GM18873 (cell line): ENCODE measurements around the gene DLD.
"Not testable (repeated sequence)": the region's sequence is repeated elsewhere in the genome, so short reads cannot be mapped to it uniquely, and the experiment has no call there.

ENCODE experiments used
- ATAC-seq: cut with Tn5 transposase; IDR thresholded peaks from one replicate; pipeline ENCODE4 v1.9.1; 2021; ENCODE audit warnings: mild to moderate bottlenecking, moderate library complexity, moderate number of reproducible peaks; ENCODE audit not compliant: unreplicated experiment, low FRiP score

DLD gene

DNA sequence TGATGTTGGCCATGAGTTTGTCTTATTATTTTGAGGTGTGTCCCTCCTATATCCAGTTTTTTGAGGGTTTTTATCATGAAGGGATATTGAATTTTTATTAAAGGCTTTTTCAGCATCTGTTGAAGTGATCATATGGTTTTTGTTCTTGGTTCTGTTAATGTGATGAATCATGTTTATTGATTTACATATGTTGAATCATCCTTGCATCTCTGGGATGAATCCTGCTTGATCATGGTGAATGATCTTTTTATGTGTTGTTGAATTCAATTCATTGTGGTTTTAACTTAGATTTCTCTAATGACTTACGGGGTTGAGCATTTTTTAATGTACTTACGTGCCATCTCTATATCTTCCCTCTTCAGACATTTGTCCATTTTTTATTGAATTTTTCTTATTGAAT, 22.9 kb downstream of the DLD start:
- no peak for ATAC-seq

DNA sequence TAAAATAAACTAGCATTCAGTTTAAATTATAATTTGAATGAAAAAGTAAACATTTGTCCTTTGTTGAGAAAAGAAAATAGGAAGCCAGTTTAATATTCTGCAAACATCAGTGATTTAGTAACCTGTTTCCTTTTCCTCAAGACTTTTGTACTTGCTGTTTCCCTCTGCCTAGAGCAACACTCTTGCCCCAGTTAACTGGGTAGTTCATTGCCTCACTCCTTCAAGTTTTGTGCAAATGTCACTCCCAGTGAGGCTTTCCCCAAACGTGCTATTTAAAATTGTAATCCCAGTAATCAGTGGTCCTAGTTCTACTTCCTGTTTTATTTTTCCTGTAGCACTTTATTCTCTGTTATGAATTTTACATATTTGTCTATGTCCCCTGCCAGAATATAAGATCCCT, 23.8 kb downstream of the DLD start:
- ATAC-seq = no peak

DNA sequence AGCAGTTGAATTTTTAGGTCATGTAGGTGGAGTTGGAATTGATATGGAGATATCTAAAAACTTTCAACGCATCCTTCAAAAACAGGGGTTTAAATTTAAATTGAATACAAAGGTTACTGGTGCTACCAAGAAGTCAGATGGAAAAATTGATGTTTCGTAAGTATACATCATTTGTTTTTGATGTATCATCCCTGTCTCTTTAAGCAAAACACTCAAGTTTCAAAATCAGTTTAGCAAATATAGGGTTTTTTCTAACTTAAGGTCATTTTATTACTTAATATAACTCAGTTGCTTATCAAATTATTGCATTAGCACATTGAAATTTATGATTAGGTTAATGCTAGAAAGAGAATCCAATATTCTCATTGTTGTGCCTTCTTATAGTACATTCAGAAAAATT, 24.6 kb downstream of the DLD start:
- ATAC-seq = no peak

GRCh38 chr7:107917763-107918651, 27.0 kb downstream of the DLD start:
- ATAC-seq = peak; percentile 90

DNA sequence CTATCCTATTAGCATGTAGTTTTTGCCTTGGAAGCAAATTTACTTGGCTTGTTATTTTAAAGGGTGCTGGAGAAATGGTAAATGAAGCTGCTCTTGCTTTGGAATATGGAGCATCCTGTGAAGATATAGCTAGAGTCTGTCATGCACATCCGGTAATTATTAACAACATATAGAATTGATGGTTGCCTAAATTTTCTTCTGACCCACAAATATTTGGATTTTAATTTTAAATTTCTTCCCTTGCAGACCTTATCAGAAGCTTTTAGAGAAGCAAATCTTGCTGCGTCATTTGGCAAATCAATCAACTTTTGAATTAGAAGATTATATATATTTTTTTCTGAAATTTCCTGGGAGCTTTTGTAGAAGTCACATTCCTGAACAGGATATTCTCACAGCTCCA, 28.0 kb downstream of the DLD start:
- no peak for ATAC-seq

DNA sequence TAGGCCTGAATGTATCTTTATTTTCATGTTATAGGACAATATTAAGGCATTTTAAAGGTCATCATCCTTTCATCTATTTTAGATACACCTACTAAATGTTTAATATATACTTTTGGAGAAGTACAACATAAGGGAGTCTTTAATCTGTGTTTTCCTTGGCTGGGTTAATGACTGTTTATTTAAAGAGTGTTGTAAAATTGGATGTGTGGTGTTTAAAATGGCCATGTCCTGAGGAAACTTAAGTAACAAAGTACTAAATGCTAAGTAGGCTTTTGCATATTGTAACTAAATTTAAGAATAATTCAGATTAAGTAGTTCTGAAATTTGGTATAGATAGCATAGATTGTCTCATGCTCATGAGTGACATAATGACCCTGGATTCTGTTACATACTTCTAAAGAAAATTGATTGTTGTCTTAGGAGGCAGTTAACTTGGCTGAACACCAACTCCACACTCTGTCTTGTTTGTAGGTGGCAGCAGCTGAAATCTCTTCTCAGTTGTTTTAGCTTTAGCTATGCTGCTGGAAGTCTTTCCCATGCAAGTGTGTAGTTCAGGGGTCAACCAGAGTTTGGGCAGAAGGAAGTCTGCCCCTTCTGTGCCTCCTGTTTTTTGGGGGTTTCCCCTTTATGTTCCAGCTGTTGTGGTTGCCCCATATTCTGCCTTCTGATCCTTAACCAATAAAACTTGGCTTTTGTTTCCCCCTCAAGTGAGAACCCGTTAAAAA, 29.2 kb downstream of the DLD start:
- no peak for ATAC-seq

DNA sequence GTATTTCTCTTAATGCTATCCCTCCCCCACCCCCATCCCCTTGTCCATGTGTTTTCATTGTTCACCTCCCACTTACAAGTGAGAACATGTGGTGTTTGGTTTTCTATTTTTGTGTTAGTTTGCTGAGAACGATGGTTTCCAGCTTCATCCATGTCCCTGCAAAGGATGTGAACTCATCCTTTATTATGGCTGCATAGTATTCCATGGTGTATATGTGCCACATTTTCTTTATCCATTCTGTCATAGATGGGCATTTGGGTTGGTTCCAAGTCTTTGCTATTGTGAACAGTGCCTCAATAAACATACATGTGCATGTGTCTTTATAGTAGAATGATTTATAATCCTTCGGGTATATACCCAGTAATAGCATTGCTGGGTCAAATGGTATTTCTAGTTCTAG, 30.8 kb downstream of the DLD start:
- ATAC-seq = not testable (repeated sequence)

DNA sequence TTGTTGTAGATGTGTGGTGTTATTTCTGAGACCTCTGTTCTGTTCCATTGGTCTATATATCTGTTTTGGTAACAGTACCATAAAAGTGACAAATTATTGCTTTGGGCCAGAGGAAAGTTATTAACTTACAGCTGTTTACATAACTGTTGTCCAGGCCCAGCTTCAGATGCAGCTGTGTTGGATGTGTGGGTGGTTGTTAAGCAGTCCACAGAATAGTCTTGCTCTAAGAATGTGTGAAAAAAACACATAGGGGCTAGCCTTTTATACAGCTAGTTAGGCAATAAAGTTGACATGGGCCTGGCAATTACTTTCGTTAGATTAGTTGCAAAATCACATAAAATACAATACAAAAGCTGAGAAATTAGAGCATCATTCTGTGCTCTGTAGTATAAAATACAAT, 31.9 kb downstream of the DLD start:
- no peak for ATAC-seq

GRCh38 chr7:107924841-107925504, 34.0 kb downstream of the DLD start:
- peak; percentile 91 for ATAC-seq

GRCh38 chr7:107926481-107926880, 35.5 kb downstream of the DLD start:
- no peak for ATAC-seq

DNA sequence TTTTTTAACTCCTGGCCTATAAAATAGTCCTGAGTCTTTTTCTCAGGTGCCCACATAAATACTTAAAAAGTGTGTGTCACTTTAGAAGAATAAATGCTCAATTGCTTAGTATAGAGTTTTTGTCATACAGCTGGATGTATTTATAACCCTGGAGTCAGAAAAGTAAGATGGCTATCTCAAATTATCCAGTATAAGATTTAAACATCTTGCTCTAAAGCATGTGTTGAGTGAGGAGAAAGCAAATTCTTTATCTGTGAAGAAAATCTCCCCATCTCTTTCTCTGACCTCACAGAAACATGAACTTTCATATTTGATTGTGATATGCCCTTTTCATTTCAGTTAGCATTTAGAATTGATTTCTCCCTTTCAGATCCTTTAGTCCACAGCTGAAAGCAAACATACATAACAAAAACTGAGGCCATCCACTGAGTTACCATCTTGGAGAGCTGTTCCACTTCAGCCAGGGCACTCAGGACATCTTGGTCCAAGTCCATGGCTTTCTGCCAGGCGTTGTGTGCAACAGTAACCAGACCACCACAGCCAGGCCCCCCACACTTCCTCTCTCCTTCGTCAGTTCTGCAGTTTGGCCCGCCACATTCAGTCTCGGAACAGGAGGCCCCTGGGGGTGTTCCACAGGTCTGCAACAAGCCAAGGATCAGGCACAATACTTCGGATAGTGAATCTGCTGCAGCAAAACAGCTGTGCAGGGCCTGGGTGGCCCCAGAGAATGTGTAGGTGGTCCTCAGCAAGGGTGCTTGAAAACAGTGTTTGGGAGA, 40.9 kb downstream of the DLD start:
- ATAC-seq = no peak

GRCh38 chr7:107932805-107933204, 41.8 kb downstream of the DLD start:
- no peak for ATAC-seq

- no peak for ATAC-seq
Observed at GRCh38 chr7:107933386-107934013, 42.5 kb downstream of the DLD start.

DNA sequence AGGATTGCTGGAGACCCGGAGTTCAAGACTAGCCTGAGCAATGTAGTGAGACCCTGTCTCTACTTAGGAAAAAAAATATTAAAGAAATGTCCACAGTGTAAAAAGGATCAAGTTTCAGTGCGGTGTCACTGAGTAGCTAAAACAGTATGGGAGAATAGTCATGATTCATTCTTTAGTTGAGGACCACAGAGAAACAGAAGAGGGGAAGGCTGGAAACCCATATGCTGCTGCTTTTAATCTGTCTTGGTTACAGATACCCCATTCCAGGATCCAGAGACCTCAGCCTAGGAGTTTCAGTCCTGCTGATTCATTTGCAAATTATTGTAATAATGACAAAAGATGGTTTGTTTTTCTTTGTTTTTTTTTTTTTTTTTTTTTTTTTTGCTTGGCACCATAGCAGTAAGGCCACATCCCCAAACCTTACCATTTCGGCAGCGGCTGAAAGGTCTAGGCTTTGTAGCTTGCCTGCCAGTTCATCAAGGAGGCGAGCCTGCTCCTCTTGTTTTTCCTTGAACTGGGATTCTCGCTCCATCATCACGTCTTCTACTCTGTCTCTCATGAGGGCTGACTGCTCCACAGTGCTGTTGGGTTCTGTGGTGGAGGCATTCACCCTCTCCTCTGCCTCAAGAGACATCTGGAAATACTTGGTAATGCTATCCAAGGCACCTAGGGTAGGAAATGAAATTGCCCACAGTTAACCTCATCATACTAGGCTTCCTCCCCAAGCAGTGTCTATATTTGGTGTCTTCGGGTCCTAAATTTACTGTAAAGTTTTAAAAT, 44.2 kb downstream of the DLD start:
- no peak for ATAC-seq

GRCh38 chr7:107936312-107936711, 45.3 kb downstream of the DLD start:
- no peak for ATAC-seq

GRCh38 chr7:107937531-107937930, 46.5 kb downstream of the DLD start:
- no peak for ATAC-seq

- no peak for ATAC-seq
Observed at GRCh38 chr7:107938456-107939250, 47.7 kb downstream of the DLD start.
